Ishikawa (cell line): Measurements from ENCODE around the gene ANK2.

Experiments used
- CEBPB ChIP-seq: IDR thresholded peaks from 2 replicates; pipeline ENCODE4 v1.6.1; 2012
- NFIC ChIP-seq: IDR thresholded peaks from 2 replicates; pipeline ENCODE4 v1.6.1; 2012
- USF1 ChIP-seq: IDR thresholded peaks from 2 replicates; pipeline ENCODE4 v1.6.1; 2012

GRCh38 chr4:113256946-113257345 lies 207.5 kb downstream of the ANK2 start:
- TF ChIP-seq NFIC: no peak
- TF ChIP-seq USF1: no peak
- no peak for TF ChIP-seq CEBPB
